Progenitor cell of endocrine pancreas (in vitro differentiated cells): Measurements from ENCODE around the gene DISP2. TPM values are rescaled to one million over a fixed set of nuclear protein-coding genes. Genes with fewer than 3 reads are reported as not detected.

Experiments
- DNase-seq: peaks from one replicate; pipeline ENCODE4 v3.0.0; 2021; ENCODE audit warnings: low spot score; ENCODE audit not compliant: unreplicated experiment
- H3K27ac Mint-ChIP-seq: 2 replicates; pipeline ENCODE4 v1.8.0; 2021; ENCODE audit warnings: mild to moderate bottlenecking, moderate library complexity, mixed read lengths
- H3K27me3 Mint-ChIP-seq: 2 replicates; pipeline ENCODE4 v1.8.0; 2021; ENCODE audit warnings: mixed read lengths
- H3K36me3 Mint-ChIP-seq: 2 replicates; pipeline ENCODE4 v1.8.0; 2022; ENCODE audit warnings: mixed read lengths; ENCODE audit not compliant: insufficient read depth
- H3K4me1 Mint-ChIP-seq: 2 replicates; pipeline ENCODE4 v1.8.0; 2021; ENCODE audit warnings: low read depth, mixed read lengths
- H3K4me3 Mint-ChIP-seq: 2 replicates; pipeline ENCODE4 v1.8.0; 2021; ENCODE audit warnings: low read depth, mild to moderate bottlenecking, moderate library complexity, mixed read lengths
- H3K9me3 Mint-ChIP-seq: 2 replicates; pipeline ENCODE4 v1.8.0; 2021; ENCODE audit warnings: low read depth, mixed read lengths
- CTCF ChIP-seq: fragments of 200-600 bp; sonication (generic); IDR thresholded peaks from one replicate; pipeline ENCODE4 v1.5.0; 2021; ENCODE audit warnings: antibody characterized with exemption, mild to moderate bottlenecking; ENCODE audit not compliant: unreplicated experiment
- total RNA-seq: library from RNA; stranded (reverse); gene quantifications from 2 replicates; pipeline ENCODE4 v1.2.1, GENCODE V29; 2021

DISP2 gene
- total RNA-seq, 1 donor from 2014 or later = 3.2 TPM

DNA sequence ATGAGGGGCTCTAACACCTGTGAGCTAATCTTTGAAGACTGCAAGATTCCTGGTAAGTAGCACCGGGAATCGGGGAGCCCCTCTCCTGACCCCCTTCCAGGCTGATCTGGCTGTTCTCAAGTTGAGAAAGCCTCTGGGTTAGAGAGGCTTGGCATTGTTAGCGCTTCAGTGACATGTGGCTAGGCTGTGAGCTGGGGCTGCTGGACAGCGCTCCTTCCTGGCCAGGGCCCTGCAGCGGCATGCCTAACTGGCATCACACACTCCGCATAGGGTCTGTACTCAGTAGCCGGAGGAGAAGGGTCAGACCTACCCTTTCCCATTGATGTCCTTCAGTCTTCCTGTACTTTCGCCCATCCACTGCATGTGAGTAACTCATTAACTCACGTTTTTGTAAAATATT is 55.0 kb downstream of the DISP2 start:
- H3K27me3 Mint-ChIP-seq = no peaks in the 10 kb centered on the region
- H3K4me1 Mint-ChIP-seq = no peaks in the 10 kb centered on the region
- DNase-seq = no peak

DNA sequence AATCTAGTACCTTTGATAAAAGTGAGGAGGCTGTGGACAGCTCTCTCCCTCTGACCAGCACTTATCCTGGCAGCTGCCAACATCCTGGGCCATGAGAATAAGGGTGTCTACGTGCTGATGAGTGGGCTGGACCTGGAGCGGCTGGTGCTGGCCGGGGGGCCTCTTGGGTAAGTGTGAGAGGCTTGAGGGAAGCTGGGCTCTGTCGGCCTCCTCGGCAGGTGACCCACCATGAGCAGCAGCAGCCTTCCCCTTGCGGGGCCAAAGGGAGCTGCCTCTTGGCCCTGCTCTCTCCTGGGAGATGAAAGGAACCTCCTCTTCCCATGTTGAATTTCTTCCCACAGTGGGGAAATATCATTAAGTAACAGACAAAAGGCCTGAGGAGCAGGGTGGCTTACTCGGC is 56.8 kb downstream of the DISP2 start:
- Mint-ChIP-seq H3K27me3 (no peaks in the 10 kb centered on the region), H3K4me3 (no peak overlapping the region), H3K36me3 (peaks cover 16% of the 10 kb centered on the region), H3K27ac (no peak overlapping the region), H3K9me3 (no peaks in the 10 kb centered on the region), H3K4me1 (no peaks in the 10 kb centered on the region)
- no peak for DNase-seq
- TF ChIP-seq CTCF = no peak

More for the DNA sequence above, 55.0 kb downstream of the DISP2 start:
- Mint-ChIP-seq H3K36me3 (peaks cover 16% of the 10 kb centered on the region), H3K4me3 (no peak overlapping the region), H3K27ac (no peak overlapping the region), H3K9me3 (no peaks in the 10 kb centered on the region)
- TF ChIP-seq CTCF = no peak

- TF ChIP-seq CTCF = no peak
- no peak for DNase-seq
- H3K27me3 Mint-ChIP-seq = no peaks in the 10 kb centered on the region
- no peak overlapping the region for H3K4me3 Mint-ChIP-seq
- H3K27ac Mint-ChIP-seq = no peak overlapping the region
- H3K36me3 Mint-ChIP-seq = peaks cover 16% of the 10 kb centered on the region
- H3K4me1 Mint-ChIP-seq = no peaks in the 10 kb centered on the region
- H3K9me3 Mint-ChIP-seq = no peaks in the 10 kb centered on the region
Measured at GRCh38 chr15:40415226-40415625, 57.2 kb downstream of the DISP2 start.

DNA sequence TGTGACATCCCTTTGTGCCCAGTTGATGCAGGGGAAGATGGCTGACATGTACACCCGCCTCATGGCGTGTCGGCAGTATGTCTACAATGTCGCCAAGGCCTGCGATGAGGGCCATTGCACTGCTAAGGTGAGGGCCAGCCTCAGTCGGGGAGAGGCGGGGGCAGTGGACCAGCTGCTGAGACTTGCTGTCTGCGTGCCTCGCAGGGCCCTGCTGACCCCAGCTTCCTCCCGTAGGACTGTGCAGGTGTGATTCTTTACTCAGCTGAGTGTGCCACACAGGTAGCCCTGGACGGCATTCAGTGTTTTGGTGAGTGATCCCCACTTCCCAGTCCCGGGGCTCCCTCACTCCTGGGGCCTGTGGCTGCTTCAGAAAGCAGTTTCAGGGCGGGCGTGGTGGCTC is 58.0 kb downstream of the DISP2 start:
- Mint-ChIP-seq H3K36me3 (peaks cover 12% of the 10 kb centered on the region), H3K4me1 (no peaks in the 10 kb centered on the region), H3K27ac (no peak overlapping the region), H3K27me3 (peaks cover 2% of the 10 kb centered on the region), H3K4me3 (no peak overlapping the region), H3K9me3 (no peaks in the 10 kb centered on the region)
- no peak for DNase-seq
- TF ChIP-seq CTCF = no peak

GRCh38 chr15:40418126-40418525 is 60.1 kb downstream of the DISP2 start:
- TF ChIP-seq CTCF = no peak
- Mint-ChIP-seq H3K27ac (no peak overlapping the region), H3K27me3 (peaks cover 8% of the 10 kb centered on the region), H3K4me3 (no peak overlapping the region), H3K4me1 (no peaks in the 10 kb centered on the region), H3K36me3 (peaks cover under 1% of the 10 kb centered on the region), H3K9me3 (no peaks in the 10 kb centered on the region)
- no peak for DNase-seq
